Measurements from ENCODE around the gene MSLN. TPM values are rescaled to one million over a fixed set of nuclear protein-coding genes. Genes with fewer than 3 reads are reported as not detected.

Gene MSLN
- total and polyA plus RNA-seq, 2 experiments from 2014 or later: 0.10 TPM; not detected in 1

- peaks cover 23% of the 10 kb centered on the region; the same call in 2 of the 3 replicates for H3K36me3 Mint-ChIP-seq (ENCODE audit: low read depth)
- H3K79me2 ChIP-seq (replicated peaks; ENCODE audit: insufficient read depth): no peaks in the 10 kb centered on the region
- H4K20me1 ChIP-seq (replicated peaks; ENCODE audit: insufficient read depth): peaks cover under 1% of the 10 kb centered on the region; the same call in 1 of the 2 replicates
- no peaks in the 10 kb centered on the region; the same call in 1 of the 3 replicates for H3K9me3 Mint-ChIP-seq
- peaks cover 43% of the 10 kb centered on the region for H3K27me3 ChIP-seq (ENCODE audit: insufficient read depth)
- peaks cover 3% of the 10 kb centered on the region; the same call in 1 of the 2 replicates for H3K4me1 ChIP-seq (ENCODE audit: insufficient read depth)
- no peak overlapping the region for H2AFZ ChIP-seq
- H3K4me3 ChIP-seq: peak overlapping the region; percentile 57; the same call in 1 of the 2 replicates
- DNase-seq (ENCODE audit: low spot score): no peak
- no peak overlapping the region for H3K4me3 Mint-ChIP-seq
- peak; percentile 11 for ATAC-seq
- peaks cover 4% of the 10 kb centered on the region; the same call in 1 of the 3 replicates for H3K4me1 Mint-ChIP-seq
- peaks cover 31% of the 10 kb centered on the region for H3K27me3 Mint-ChIP-seq (ENCODE audit: insufficient read depth, low read depth, poor library complexity)
- H3K36me3 ChIP-seq (ENCODE audit: insufficient read depth): no peaks in the 10 kb centered on the region
- TF ChIP-seq ZNF331 (CRISPR knock-in tag; IDR thresholded peaks at IDR 0.05; ENCODE audit: low read depth) (no peak), ETS1 (IDR thresholded peaks at IDR 0.05) (no peak), ZNF462 (CRISPR knock-in tag; IDR thresholded peaks at IDR 0.05) (no peak), REST (IDR thresholded peaks at IDR 0.05; ENCODE audit: unreplicated experiment) (no peak), ZNF114 (CRISPR knock-in tag; IDR thresholded peaks at IDR 0.05) (no peak), EZH2phosphoT487 (IDR thresholded peaks at IDR 0.05; ENCODE audit: unreplicated experiment) (no peak), NANOG (IDR thresholded peaks at IDR 0.05; ENCODE audit: borderline replicate concordance) (no peak), EZH2 (IDR thresholded peaks at IDR 0.05; ENCODE audit: low read depth, unreplicated experiment) (no peak), POLR2AphosphoS5 (IDR thresholded peaks at IDR 0.05; ENCODE audit: low read depth) (no peak), CTCF (conservative IDR thresholded peaks at IDR 0.05; ENCODE audit: low read depth in 2 of 2) (no peak), CREB1 (CRISPR knock-in tag; IDR thresholded peaks at IDR 0.05; ENCODE audit: low read depth) (no peak), JUNB (IDR thresholded peaks at IDR 0.05; ENCODE audit: unreplicated experiment) (no peak), STAT1 (IDR thresholded peaks at IDR 0.05; ENCODE audit: unreplicated experiment) (no peak)
- H3K4me2 ChIP-seq: peak overlapping the region; percentile 91
- H3K27ac ChIP-seq (ENCODE audit: low read depth): no peak overlapping the region
- no peak overlapping the region for H3K27ac Mint-ChIP-seq
- no peaks in the 10 kb centered on the region for H3K9me2 ChIP-seq (ENCODE audit: insufficient read depth)
- H3F3A ChIP-seq (replicated peaks; ENCODE audit: low read depth): no peaks in the 10 kb centered on the region
Observed at GRCh38 chr16:800834-801511, 40.4 kb downstream of the MSLN start.
